HG03280 (cell line): ENCODE results near the gene KCNH2.

Experiments used
- ATAC-seq: cut with Tn5 transposase; IDR thresholded peaks from one replicate; pipeline ENCODE4 v1.9.1; 2021; ENCODE audit warnings: mild to moderate bottlenecking, moderate library complexity; ENCODE audit not compliant: unreplicated experiment

The KCNH2 gene

DNA sequence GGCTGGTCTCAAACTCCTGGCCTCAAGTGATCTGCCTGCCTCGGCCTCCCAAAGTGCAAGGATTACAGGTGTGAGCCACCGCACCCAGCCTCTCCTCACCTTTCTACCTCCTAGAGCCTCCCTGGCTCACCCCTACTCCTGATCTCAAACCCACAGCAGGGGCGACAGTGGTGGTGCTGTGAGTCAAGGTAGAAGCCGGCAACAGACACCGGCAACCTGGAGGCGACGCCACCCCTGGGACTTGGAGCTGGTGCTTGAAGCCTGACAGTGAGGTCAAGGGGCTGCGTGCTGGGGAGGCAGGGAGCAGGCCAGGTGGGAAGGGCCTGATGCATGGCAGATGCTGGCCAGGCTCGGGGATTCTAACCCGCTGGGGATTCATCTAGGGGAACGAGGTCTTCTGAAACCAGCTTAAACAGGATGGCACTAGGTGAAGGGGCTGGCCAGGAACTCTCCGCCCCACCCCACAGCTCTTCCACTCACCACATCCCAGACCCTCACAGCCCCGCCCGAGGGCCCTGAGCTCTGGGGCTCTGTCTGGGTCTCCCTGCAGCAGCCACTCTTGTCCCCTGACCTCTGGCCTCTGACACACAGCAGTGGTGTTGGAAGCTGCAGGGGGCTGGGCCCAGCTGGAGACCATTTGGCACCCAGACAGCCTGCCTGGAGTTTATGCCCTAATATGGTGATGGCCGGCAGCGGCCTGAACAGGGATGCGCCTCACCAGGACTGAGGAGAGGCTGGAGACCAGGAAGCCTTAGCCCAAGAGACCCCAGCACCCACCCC lies 16.4 kb downstream of the KCNH2 start:
- ATAC-seq, result no peak

DNA sequence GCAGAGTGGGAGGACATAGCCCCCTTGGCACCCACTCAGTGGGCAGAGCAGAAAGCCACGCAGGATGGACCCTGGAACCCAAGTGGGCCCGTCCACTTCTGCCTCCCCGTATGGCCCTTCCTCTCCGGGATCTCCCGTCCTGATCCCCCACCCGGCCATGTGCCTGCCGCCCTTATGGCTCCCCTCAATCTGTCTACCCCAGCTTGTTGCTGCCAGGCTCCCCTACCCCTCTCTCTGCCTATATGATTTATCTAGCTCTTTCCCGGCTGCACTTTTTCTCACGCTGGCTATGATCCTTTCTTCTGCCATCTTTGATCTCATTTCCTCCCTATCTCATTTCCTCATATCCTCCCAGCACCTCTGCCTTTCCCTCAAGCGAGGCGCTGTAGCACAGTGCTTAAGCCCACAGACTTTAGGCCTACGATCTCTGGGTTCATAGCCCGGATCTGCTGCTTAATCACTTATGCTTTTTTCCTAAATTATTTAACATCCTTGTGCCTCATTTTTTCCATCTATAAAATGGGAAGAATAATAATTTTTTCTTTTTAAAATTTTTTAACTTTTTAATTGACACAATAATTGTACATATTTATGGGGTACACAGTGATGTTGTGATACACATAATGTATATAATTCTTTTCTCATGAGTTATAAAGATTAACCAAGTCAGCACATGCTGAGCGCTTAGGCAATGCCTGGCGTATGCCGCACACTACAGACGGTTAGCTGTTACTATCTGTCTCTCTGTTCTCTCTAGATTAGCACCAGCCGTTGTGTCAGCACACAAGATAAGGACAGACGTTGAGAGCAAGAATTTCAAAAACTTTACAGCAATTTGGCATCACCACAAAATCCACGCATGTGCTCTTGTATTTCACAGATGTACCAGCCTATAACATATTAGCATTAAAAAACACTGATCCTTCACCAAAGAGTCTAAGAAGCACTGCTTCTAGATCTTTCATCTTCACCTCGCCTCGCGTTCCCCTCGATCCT lies 18.1 kb downstream of the KCNH2 start:
- no peak for ATAC-seq

DNA sequence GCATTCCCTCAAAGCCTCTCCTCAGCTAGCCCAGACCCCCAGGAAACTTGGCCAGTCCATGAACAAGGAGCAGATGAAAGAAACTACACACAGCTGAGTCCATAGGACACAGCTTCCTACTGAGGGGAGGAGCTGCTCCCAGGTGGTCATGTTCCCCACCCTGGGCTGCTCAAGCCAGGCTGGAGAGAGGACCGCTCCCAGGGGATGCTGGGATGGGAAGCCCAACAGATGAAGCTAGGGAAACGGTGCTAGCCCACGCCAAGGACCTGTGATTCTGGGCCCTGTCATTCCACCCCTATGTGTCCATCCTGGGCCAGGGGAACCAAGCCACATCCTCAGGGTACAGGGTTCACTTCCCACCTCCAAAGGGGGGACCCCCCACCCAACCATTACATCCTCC lies 19.0 kb downstream of the KCNH2 start:
- ATAC-seq, result no peak

DNA sequence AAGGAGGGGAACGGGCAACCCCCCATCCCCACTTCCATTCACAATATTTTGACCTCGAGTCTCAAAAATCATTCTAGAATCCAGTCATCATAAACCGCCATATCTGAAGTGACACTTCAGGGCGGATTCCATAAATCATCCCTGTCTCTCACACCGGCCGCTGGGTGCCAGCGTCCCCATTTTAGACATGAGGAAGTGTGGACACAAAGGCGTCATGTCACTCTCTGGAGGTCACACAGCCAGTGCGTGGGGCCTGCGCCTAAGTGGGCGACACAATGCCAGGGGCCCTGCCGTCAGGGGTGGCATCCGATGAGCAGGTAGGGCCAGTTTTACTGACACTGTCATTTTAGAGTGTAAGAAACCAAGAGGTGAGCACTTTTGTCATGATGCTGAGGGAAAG lies 19.5 kb downstream of the KCNH2 start:
- no peak for ATAC-seq

DNA sequence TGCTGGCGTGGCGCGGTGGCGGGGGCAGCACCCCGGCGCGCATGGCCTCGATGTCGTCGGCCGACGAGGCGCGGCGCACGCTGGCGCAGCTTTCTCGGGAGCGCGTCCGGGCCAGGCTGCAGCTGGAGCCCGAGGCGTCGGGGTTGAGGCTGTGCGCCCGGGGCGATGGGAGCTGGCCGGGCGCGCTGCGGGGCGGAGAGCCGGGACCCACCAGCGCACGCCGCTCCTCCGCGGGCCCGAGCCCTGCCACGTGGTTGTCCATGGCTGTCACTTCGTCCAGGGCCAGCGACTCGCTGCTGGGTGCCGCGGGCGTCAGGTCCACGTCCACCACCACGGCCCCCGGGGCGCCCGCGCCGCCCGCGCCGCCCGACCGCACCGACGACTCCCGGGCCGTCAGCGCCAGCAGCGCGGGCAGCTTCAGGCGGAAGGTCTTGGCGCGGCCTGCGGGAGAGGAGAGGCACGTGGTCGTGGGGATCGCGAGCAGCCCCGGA lies 20.0 kb downstream of the KCNH2 start:
- ATAC-seq, result no peak

DNA sequence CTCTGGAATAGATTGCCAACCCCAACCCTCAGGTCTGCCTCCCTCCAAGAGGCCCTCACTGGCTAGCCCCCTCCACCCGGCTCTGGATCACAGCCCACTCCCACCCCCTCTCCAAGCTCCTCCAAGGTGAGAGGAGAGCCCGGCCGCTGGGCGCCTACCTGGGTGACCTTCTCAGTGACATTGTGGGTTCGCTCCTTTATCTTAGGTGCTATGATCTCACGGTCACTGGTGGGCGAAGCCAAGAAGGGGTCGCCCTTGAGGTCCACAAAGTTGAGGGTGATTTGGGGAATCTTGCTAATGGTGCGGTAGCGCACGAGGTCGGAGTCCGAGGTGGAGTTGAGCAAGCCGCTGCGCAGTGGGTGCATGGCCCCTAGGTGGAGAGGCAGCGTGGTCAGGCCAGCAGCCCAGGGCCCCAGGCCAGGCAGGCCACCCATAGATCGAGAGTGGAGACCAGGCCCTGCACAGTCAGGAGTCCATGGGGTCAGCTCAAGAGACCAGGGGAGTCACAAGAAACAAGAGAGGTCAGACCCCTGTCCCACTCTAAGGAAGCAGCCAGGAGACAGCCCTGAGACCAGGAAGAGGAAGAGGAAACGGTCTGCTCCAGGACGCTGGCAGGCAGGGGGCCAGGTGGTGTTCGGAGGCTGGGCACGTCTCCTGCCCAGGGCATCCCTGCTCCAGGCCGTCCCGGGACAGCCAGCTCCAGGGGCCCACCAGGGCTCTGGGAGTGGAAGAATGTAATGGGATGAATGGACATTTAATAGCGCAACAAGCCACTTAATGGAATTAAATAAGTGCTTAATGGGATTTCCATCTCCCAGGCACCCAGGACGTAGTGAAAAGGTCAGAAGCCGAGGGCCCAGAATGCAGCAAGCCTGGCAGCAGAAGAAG lies 20.7 kb downstream of the KCNH2 start:
- no peak for ATAC-seq

DNA sequence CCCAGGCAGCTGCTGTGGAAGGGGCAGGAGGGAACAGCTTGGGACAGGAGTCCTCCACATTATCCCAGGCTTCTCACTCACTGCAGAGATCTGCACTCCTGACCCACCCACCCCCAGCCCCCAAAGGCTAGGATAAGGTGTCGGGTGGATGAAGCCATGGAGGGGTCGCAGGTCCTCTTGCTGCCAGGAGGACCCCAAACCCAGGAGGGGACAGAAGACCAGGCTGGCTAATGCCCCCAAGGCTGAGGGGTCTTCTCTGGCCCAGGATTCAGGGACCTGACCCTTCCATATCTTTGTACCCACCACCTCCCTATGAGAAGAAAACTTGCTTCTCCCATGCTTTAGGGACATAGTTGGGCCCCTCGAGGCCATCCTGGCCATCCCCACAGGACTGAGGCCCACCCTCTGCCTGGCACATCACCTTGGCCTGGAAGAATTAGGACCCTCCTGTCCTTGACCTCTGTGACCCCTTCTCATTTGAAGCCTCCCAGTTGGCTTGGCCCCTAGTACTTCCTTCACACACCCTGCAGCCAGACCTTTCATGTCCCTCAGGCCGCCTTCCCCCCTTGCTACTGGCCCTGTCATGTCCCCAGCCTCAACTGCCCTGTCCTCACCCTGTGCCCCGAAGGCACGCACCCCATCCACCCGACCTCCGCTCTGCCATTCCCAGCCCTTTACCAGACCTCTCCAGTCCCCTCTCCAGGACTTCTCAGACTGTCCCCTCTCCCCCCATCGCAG lies 21.6 kb downstream of the KCNH2 start:
- ATAC-seq, result no peak

DNA sequence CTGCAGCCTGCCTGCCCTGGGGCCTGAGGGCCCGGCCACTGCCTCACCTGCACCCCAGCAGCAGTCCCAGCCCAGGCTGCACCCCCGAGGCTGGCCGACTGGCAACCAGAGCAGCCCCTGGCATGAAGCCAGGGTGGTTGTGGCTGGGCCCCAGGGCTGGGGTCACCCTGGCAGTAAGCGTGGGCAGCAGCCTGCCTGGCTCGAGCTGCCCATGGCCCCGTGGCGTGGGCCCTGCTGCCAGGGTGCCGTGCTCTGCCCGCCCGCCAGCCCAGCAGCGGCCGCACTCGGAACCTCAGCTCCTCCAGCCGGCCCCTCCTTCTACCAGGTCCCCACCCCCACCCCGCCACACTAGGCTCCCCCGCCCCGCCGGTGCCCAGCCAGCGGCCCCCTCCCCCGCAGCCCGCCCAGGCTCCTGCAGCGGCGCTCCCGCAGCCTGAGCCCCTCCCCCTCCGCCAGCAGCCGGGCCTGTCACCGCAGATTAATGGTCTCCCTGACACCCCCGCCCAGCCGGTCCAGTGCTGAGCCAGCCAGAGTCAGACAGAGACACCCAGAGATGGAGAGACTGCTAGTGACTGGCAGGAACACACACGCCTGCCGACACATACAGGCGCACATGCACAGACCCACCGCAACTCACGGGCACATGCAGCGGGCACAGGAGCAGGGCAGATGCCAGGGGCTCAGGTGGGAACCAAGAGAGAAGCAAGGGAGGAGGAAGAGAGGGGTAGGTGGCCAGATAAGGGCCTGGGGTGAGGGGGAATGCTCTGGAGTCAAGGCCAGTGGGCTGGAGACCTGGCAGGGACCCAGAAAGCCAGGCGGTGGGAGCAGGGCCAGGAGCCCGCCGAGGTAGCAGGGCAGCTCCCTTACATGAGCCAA lies 22.4 kb downstream of the KCNH2 start:
- no peak for ATAC-seq

DNA sequence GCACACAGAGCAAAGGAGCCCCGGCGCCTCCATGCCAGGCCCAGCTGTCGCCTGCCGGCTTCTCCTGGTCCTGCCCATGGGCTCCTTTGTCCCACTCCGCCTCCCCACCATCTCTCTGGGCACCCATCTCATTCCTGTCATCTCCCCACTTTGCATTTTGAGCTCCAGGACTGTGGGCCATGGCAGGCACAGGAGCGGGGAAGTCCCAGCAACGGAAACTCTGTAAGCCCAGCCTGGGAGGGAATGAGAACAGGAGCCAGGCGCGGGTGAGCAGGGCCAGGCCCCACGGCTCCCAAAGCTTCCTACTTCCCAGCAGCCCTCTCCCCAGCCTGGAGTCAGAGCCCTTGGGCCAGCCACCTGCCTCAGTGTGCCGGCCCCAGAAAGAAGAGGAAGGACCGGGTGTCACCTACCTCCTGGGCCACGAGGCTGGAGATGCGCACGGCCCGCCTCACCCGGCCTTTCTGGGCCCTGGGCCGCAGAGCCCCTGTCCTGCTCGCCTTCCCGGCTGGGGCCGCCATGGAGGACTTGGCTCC lies 23.1 kb downstream of the KCNH2 start:
- no peak for ATAC-seq

DNA sequence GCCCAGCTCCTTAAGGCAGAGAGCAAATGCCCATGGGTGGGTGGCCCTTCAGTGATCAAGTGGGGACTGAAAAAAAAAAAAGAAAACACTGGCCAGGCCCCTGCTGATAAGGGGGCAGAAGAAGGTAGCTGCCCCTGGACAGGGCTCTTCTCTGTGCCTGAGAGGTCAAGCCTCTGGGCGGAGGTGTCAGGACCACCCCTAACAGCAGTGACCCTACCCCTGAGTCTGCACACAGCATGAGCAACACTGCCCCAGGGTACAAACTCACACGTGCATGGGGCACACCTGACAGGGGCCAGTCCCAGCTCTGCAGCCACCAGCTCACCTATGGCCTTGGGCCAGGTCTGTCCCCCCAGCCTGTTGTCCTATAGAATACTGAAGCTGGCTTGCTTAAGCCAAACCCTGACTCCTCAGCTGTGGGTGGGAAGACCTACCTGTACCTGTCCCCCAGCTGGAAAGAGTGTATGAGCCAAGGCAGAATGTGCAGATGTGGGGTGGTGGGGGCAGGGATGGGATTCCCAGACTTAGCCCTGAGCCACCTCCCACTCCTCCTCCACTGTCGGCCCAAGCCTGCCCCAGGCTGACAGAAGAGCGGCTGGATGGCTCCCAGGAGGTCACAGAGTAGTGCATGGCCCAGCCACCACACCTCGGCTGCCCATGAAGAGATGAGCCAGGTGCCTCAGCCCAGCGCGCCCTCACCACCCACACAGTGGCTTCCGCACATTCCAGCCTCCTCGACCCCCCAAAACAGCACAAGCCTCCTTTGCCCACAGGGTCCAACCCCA lies 23.7 kb downstream of the KCNH2 start:
- no peak for ATAC-seq

DNA sequence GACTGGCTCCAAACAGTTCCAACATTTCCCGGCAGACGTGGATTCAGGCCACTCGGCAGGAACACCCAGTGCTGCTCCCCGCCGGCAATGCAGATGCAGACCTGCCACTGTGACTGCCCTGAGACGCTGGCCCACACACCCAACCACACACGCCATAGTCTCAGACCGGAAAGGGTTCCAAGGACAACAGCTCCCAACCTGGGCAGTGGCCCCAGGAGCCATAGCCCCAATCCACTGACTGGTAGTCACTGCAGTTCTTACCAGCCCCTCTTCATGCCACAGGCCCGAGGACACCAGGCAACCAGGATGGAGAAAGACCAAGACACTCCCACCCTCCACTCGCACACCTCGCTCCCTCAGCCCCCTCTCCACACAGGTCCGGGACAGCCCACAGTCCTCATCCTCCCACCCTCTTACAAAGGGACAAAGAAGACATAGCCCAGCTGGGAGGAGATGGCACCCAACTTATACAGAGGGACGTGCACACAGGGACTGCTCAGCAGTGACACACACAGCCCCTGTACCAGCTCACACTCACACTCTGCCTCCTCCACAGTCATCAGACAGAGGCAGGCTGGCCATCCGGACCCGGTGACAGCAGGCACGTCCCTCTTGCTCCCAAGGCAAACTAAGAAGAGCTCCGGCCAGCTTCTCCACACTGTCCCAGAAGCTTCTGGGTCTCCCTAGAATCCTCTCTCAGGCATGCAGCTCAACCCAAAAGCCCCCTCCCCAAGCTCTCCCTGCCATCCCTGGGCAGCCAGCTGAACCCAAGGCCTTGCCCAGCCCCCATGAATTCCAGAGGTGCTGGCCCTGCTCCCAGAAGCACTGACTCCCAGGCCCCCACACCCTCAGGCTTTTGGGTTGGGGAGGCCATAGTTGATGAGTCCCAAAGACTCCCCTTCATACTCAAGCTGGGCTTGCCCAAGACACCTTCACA lies 24.8 kb downstream of the KCNH2 start:
- ATAC-seq, result no peak

DNA sequence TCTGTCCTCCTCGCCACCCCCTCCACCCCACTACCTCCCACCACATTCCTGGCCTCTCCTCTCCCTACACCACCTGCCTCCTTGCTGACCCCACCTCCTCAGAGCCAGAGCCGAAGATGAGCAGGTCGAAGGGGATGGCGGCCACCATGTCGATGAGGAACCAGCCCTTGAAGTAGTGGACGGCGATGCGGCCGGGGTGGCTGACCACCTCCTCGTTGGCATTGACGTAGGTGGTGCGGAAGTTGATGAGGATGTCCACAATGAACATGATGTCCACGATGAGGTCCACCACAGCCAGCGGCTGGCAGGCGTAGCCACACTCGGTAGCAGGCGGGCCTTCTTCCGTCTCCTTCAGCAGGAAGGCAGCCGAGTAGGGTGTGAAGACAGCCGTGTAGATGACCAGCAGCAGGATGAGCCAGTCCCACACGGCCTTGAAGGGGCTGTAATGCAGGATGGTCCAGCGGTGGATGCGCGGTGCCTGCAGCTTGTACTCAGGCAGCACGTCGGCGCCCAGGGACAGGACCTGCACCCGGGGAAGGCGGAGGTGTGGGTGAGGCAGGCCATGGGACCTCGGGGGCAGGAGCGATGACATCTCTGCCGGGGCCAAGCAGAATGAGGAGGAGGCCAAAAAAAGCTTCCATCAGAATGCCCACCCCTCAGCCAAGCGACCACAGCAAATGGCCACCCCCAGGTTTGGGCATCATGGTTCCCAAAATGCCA lies 25.6 kb downstream of the KCNH2 start:
- no peak for ATAC-seq

DNA sequence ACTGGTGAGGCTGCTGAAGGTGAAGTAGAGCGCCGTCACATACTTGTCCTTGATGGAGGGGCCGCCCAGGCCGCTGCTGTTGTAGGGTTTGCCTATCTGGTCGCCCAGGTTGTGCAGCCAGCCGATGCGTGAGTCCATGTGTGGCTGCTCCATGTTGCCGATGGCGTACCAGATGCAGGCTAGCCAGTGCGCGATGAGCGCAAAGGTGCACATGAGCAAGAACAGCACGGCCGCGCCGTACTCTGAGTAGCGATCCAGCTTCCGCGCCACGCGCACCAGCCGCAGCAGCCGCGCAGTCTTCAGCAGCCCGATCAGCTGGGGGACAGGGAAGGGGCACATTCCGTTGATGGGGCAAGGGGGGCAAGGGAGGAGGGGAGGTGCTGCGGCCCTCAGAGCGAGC lies 26.6 kb downstream of the KCNH2 start:
- no peak for ATAC-seq

DNA sequence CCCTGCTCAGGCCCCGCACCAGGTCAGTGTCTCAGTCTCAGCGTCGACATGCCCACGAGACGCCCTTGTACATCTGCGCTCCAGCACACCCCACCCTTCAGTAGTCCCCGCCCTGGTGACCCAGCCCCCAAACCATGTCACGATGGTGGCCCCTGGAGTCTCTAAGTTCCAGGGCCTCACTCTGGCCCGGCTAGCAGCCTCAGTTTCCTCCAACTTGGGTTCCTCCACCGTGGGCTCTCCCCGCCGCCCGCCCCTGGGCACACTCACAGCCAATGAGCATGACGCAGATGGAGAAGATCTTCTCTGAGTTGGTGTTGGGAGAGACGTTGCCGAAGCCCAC lies 27.0 kb downstream of the KCNH2 start:
- no peak for ATAC-seq

DNA sequence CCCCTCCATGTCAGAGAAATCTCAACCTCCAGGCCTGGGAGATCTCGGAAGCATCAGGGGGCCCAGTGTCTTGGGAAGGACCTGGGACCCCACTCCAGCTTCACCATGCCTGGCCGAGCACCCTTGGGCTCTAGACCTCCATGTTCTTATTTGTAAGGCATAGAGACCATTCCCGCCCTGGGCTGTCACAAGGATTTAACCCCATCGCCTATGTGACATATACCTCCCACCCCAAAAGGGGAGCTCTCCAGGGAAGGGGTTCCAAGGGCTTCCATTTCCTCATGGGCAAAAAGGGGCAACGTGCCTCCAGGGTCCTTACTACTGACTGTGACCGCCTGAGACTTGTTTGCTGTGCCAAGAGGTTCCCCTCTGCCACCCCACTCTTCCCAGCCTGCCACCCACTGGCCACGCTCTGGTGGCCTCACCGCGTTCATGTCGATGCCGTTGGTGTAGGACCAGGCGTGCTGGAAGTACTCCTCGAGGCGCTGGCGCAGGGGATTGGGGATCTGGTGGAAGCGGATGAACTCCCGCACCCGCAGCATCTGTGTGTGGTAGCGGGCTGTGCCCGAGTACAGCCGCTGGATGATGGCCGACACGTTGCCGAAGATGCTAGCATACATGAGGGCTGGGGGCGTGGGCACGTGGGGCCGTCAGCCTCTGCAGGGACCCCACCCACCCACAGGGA lies 27.5 kb downstream of the KCNH2 start:
- ATAC-seq, result no peak

DNA sequence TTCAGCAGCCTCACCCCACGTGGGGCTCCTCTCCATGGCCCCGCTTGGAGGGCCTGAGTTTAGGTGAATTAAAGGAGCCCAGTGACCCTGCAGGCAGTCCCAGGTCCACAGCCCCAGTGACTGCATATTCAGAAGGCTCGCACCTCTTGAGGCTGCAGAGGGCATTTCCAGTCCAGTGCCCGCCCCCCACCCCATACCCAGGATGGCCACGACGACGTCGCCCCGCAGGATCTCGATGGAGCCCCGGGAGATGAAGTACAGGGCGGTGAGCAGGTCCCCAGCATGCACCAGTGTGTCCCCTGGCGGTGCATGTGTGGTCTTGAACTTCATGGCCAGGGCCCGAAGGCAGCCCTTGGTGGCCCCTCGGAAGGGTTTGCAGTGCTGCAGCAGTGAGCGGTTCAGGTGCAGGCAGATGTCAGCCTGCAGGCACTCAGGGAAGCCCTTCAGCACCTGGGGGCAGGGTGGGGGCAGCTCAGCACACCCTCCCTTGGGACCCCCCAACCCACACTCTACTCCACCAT lies 28.1 kb downstream of the KCNH2 start:
- ATAC-seq, result no peak
